Osteoblast (primary cell): ENCODE measurements around the gene ZBTB48. TPM values are rescaled to one million over a fixed set of nuclear protein-coding genes. Genes with fewer than 3 reads are reported as not detected.
"Not testable (repeated sequence)": the region's sequence is repeated elsewhere in the genome, so short reads cannot be mapped to it uniquely, and the experiment has no call there.

Experiments
- DNase-seq: peaks from one replicate; pipeline ENCODE4 v3.0.0; 2011; ENCODE audit warnings: low spot score, mixed read lengths; ENCODE audit not compliant: insufficient read length; ENCODE audit errors: missing footprints
- H2AFZ ChIP-seq: 2 replicates; pipeline ENCODE4 v1.6.0; 2011; ENCODE audit warnings: mild to moderate bottlenecking, low read length
- H3K27ac ChIP-seq: 2 replicates; pipeline ENCODE4 v1.5.1; 2011; ENCODE audit warnings: mild to moderate bottlenecking, low read depth, low read length, moderate library complexity
- H3K27me3 ChIP-seq: 2 replicates; pipeline ENCODE4 v1.6.0; 2012; ENCODE audit warnings: mild to moderate bottlenecking, control low read depth, inconsistent platforms, low read length, moderate library complexity; ENCODE audit not compliant: insufficient read depth
- H3K36me3 ChIP-seq: 2 replicates; pipeline ENCODE4 v1.5.1; 2011; ENCODE audit warnings: mild to moderate bottlenecking, low read length, control low read depth, moderate library complexity; ENCODE audit not compliant: insufficient read depth
- H3K4me1 ChIP-seq: 2 replicates; pipeline ENCODE4 v1.5.1; 2011; ENCODE audit warnings: mild to moderate bottlenecking, low read length, control low read depth, moderate library complexity; ENCODE audit not compliant: insufficient read depth
- H3K4me2 ChIP-seq: 2 replicates; pipeline ENCODE4 v1.6.0; 2011; ENCODE audit warnings: mild to moderate bottlenecking, low read length; ENCODE audit not compliant: insufficient read depth
- H3K4me3 ChIP-seq: fragments of 200-600 bp; sonication (generic); 3 replicates; pipeline ENCODE4 v1.5.1; 2012; ENCODE audit warnings: mild to moderate bottlenecking, low read length, inconsistent platforms; ENCODE audit not compliant: insufficient read depth
- H3K79me2 ChIP-seq: 2 replicates; pipeline ENCODE4 v1.6.0; 2012; ENCODE audit warnings: mild to moderate bottlenecking, low read length, control low read depth, inconsistent platforms; ENCODE audit not compliant: insufficient read depth
- H3K9me3 ChIP-seq: 2 replicates; pipeline ENCODE4 v1.5.1; 2011; ENCODE audit warnings: low read depth, low read length, control low read depth
- H4K20me1 ChIP-seq: 2 replicates; pipeline ENCODE4 v1.6.0; 2012; ENCODE audit warnings: mild to moderate bottlenecking, low read length, control low read depth; ENCODE audit not compliant: insufficient read depth
- total RNA-seq: library from RNA; depleted of rRNA; stranded (reverse); fragments of >200 nt; gene quantifications from 2 replicates; pipeline ENCODE4 v1.2.3, GENCODE V29; 2012
- TF ChIP-seq, protein P1 (sequence below): IDR thresholded peaks from 2 replicates; pipeline ENCODE4 v1.5.1; 2011; ENCODE audit warnings: mild to moderate bottlenecking, low read depth, low read length, moderate library complexity; ENCODE audit errors: extremely low read depth

Gene ZBTB48
- total RNA-seq, 1 donor, result 14.5 TPM

DNA sequence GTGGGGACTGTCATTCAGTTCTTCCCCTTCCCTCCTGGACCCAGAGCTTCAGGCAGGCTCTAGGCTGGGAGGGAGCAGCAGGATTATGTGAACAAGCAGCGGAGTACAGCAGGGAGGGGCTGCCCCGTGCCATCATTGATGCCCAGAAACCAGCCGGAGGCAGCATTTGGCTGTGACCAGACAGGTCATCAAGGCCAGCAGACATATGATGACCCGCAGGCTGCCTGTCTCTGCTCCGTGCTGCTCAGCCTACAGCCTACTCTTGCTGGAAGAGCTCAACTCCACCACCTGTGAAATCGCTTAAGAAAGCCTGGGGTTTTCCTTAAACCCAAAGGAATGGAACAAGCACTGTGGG lies 18.0 kb downstream of the ZBTB48 start:
- Histone ChIP-seq H2AFZ (no peak overlapping the region), H3K79me2 (peaks cover 90% of the 10 kb centered on the region), H3K9me3 (no peaks in the 10 kb centered on the region), H3K36me3 (peaks cover 65% of the 10 kb centered on the region), H3K4me1 (peaks cover 17% of the 10 kb centered on the region), H3K27me3 (no peaks in the 10 kb centered on the region), H3K4me3 (no peak overlapping the region), H3K4me2 (no peak overlapping the region), H4K20me1 (peaks cover 83% of the 10 kb centered on the region), H3K27ac (no peak overlapping the region)
- peak; percentile 76 for DNase-seq
- TF ChIP-seq, protein P1, sequence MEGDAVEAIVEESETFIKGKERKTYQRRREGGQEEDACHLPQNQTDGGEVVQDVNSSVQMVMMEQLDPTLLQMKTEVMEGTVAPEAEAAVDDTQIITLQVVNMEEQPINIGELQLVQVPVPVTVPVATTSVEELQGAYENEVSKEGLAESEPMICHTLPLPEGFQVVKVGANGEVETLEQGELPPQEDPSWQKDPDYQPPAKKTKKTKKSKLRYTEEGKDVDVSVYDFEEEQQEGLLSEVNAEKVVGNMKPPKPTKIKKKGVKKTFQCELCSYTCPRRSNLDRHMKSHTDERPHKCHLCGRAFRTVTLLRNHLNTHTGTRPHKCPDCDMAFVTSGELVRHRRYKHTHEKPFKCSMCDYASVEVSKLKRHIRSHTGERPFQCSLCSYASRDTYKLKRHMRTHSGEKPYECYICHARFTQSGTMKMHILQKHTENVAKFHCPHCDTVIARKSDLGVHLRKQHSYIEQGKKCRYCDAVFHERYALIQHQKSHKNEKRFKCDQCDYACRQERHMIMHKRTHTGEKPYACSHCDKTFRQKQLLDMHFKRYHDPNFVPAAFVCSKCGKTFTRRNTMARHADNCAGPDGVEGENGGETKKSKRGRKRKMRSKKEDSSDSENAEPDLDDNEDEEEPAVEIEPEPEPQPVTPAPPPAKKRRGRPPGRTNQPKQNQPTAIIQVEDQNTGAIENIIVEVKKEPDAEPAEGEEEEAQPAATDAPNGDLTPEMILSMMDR, result no peak

DNA sequence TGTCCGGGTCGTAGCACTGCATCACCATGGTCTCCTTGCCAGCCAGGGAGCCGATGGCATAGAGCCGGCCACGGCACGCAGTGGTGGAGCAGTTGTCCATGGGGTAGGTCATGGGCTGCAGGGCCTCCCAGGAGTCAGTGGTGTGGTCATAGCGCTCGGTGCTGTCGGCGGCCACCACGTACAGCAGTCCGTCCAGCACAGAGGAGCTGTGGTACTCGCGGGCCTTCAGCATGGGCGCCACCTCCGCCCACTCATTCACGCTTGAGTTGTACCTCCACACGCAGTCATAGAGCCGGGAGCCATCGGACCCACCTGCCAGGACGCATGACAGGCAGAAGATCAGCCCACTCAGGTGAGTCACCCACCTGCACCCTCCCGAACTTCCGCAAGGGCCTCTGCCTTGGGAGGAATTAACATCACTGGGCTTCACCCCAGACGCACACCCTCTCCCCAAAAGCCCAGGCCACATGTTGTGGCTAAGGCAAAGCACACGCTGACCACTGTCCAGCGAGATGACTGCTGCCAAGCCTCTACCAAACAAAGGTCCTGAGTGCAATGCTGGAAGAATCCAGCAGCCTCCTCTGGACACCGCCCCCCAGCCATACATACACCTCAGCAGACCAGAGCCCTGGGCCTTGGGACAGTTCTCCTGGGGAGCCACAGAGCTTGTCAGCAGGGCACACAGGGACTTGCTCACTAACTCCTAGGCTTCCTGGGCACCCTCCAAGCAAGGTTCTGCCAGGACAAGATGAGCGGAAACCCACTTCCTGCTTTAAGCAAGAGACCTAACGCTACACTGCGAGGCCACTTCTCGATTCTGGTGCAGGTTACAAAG lies 19.6 kb downstream of the ZBTB48 start:
- TF ChIP-seq, protein P1, result no peak
- Histone ChIP-seq H3K36me3 (peaks cover 48% of the 10 kb centered on the region), H3K4me2 (peak overlapping the region; percentile 100), H3K27me3 (no peaks in the 10 kb centered on the region), H3K4me1 (peaks cover 28% of the 10 kb centered on the region), H2AFZ (no peak overlapping the region), H3K79me2 (peaks cover 75% of the 10 kb centered on the region), H3K27ac (no peak overlapping the region), H3K4me3 (peak overlapping the region; percentile 85), H3K9me3 (no peaks in the 10 kb centered on the region), H4K20me1 (peaks cover 71% of the 10 kb centered on the region)
- peak; percentile 93 for DNase-seq

DNA sequence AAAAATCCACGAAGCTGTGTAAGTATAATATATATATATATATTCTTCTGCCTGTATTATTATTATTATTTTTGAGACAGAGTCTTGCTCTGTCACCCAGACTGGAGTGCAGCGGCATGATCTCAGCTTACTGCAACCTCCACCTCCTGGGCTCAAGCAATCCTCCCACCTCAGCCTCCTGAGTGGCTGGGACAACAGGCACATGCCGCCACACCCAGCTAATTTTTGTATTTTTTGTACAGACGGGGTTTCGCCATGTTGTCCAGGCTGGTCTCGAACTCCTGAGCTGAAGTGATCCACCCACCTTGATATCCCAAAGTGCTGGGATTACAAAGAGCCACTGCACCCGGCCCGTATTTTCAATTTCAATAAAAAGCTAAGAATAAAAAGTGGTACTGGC lies 20.2 kb downstream of the ZBTB48 start:
- not testable (repeated sequence) for H3K9me3 ChIP-seq, H3K27me3 ChIP-seq, H2AFZ ChIP-seq, DNase-seq
- H4K20me1 ChIP-seq, result peaks cover 68% of the 10 kb centered on the region
- H3K4me3 ChIP-seq, result peak overlapping the region; percentile 85
- H3K27ac ChIP-seq, result peak overlapping the region; percentile 79
- H3K36me3 ChIP-seq, result peaks cover 44% of the 10 kb centered on the region
- peak overlapping the region; percentile 100 for H3K4me2 ChIP-seq
- H3K4me1 ChIP-seq, result peaks cover 34% of the 10 kb centered on the region
- H3K79me2 ChIP-seq, result peaks cover 72% of the 10 kb centered on the region

DNA sequence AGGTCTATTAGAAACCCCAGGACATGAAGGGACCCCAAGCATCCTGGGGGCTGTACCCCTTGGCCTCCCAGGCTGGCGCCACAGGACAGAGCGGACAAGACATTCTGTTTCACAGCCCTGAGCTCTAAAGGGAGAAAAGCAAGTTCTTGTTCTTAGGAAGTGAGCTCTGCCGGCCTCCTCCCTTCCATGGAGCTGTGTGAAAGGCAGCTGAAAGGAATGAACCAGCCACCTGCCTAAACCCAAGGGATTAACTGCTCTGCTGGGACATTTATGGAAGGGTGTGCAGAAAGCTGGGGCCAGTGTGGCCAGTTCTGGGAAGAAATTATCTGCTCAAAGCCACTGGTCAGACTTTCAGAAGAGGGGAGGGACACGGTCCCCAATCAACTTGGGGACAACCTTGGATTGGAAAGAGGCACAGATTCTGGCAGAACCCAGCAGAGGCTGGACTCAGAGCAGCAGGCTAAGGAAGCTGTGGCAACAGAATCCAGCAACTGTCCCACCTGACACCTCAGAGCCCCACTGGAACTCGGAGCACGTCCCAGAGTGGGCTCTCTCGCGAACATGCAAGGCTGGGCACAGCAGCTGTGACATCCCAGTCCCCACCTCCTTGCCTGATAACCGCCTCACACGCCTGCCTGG lies 20.7 kb downstream of the ZBTB48 start:
- peak; percentile 90 for DNase-seq
- H2AFZ ChIP-seq, result peak overlapping the region; percentile 32

More for the DNA sequence above, 20.7 kb downstream of the ZBTB48 start:
- Histone ChIP-seq H3K4me2 (peak overlapping the region; percentile 100), H3K79me2 (peaks cover 67% of the 10 kb centered on the region), H3K27me3 (no peaks in the 10 kb centered on the region), H3K9me3 (no peaks in the 10 kb centered on the region), H4K20me1 (peaks cover 63% of the 10 kb centered on the region), H3K36me3 (peaks cover 38% of the 10 kb centered on the region), H3K4me3 (peak overlapping the region; percentile 85), H3K27ac (peak overlapping the region; percentile 79), H3K4me1 (peaks cover 35% of the 10 kb centered on the region)
- TF ChIP-seq, protein P1, result no peak
